Stimulated activated CD8-positive, alpha-beta memory T cell treated with anti-CD3 and anti-CD28 coated beads, Interleukin-4, amount 100 ng/mL, for 4 hours (primary cell): ENCODE results near the gene RREB1.

Source experiments
- DNase-seq, 2 donors: peaks; one replicate each; pipeline ENCODE4 v3.0.0-alpha.2; 2020; ENCODE audit warnings: low read depth in 2 of 2, low spot score in 1 of 2

The RREB1 gene

DNA sequence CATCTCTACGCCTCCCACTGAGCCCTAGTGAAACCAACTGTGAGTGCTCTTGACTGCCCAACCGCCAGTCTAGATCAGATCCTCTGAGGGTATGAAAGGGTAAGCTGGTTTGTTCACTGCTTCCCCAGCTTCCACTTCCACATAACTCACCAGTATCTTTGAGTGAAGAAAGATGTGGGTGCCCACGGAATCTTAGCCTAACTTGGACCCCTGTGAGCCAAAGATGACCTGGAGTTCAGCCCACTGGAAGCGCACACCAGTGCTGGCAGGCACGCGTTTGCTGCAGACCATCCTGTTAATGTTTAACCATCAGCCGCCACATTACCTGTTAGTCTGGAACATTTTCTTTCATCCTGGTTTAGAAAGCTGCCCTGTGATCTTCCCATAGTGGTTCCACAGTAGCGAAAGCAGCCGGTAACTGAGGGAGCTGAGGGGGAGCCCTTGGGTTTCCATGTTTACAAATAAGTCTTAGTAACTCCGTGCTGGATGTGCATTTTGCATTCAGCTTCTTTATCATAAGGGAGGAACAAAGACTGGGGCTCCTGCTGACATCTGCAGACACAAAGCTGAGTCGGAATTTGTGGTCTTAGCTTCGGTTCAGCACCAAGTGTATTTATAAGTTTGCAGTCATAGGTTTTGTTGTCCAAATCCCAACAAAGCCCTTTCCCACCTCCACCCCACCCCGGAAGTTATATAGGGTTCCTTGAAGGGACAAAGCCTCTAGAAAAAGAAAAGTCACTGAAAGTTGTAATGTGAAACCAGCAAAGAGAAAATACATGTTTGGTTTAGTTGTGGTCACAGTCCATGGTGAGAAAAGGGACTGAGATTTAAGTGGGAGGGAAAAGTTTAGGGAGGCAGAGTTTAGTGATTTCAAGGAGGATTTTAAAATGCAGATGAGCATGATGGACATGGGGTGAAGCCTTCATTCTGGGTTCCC, 134.2 kb downstream of the RREB1 start:
- DNase-seq = no peak

DNA sequence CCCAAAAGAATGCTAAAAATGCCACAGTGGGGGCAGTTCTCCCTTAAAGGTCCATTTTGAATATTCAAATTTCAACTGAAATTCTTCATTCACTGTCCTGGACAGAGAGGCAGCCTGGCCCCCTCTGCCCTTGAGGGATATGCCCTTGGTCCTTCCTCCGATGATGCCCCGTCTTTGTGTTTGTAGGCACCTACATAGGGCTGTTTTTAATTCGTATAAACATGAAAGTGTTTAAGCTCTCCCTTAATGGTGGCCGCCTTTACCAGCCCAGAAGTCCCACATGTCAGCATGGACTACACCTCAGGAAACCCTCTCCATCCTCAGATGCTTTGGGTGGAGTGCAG, 135.0 kb downstream of the RREB1 start:
- no peak for DNase-seq

DNA sequence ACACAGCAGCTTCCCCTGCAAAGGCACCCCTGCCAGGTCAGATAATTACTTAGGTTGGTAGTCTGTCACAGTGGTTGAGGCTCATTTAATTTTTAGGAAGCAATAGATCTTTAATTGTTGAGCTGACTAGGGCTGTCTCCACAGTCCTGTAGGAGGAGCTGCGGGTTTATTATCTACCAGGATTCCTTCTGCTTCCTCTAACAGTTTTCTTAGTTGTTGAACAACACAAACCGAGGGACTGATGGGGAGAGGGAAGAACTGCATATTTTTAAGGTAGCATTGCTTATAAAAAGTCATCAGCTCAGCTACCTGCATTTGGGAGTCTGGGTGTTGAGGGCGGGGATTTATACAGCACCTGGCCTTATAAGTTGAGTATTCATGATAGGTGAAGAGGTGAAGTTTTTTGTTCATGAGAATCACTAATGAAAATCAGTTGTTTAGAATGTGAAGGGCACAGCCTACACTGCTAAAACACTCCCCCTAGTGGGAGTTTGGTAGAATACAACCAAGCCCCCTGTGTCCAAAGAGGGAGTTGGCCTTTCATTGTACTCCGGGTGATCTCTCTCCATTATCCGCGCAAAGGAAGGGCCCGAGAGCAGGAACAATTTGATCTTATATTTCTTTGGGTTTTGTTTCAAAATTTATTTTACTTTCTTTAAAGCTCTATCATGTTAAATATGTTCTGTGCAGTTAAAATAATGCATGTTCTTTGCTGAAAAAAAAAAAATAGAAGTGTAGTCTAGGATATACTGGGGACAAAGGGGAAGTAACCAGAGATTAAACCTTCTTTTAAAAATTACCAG, 135.6 kb downstream of the RREB1 start:
- DNase-seq = peak; percentile 6 to 15

DNA sequence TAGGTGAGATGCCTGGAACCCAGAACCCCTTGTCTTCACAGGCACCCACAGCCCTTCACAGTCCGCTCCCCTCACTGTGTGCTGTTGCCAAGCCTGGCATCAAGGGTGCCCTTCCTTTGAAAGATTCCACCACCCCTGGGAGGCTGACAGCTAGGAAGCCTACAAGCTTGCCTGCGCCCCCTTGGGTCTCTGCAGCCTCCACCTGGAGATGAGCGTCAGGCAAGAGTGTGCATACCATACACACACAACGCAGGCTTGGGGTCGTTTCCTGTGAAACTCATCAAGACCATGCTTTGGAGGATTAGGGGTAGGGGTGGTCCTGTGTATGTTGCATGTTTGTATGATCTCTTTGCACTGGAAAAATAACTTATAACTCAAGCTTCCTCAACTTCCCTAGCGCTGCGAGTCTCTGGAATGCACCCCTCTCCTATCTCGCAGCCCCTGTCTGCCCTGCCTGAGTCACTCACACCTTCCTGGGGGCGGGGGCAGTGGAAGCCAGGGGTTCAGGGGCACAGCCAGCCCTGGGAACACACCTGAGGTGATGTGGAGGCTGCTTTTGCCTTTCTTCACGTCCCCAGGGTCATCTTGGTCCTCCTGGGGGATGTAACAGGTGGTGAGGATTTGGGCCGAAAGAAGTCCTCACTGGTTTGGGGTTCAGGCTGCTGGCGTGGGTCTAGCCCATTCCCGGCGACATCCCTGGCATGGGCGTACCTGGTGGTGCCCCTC, 138.1 kb downstream of the RREB1 start:
- no peak for DNase-seq

DNA sequence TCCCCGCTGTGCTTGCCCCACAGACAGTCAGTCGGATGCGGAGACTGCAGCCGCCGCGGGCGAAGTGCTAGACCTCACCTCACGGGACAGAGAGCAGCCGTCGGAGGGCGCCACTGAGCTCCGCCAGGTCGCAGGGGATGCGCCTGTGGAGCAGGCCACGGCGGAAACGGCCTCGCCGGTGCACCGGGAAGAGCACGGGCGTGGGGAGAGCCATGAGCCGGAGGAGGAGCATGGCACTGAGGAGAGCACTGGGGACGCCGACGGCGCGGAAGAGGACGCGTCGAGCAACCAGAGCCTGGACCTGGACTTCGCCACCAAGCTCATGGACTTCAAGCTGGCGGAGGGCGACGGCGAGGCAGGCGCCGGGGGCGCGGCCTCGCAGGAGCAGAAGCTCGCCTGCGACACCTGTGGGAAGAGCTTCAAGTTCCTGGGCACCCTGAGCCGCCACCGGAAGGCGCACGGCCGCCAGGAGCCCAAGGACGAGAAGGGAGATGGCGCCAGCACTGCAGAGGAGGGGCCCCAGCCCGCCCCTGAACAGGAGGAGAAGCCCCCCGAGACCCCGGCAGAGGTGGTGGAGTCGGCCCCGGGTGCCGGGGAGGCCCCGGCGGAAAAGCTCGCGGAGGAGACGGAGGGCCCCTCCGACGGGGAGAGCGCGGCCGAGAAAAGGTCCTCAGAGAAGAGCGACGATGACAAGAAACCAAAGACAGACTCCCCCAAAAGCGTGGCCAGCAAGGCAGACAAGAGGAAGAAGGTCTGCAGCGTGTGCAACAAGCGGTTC, 138.8 kb downstream of the RREB1 start:
- DNase-seq = no peak

DNA sequence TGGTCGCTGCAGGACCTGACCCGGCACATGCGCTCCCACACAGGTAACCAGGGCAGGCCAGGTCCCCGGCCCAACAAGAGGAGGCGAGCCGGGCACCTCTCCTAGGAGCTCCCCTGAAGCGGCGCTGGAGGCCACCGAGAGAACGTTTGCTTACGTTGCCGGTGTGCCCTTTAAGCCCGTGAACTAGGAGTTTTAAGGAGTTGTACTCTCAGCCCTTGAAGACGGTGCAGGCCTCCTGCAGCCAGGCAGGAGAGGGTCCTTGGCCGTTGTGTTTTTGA, 139.4 kb downstream of the RREB1 start:
- DNase-seq = no peak

DNA sequence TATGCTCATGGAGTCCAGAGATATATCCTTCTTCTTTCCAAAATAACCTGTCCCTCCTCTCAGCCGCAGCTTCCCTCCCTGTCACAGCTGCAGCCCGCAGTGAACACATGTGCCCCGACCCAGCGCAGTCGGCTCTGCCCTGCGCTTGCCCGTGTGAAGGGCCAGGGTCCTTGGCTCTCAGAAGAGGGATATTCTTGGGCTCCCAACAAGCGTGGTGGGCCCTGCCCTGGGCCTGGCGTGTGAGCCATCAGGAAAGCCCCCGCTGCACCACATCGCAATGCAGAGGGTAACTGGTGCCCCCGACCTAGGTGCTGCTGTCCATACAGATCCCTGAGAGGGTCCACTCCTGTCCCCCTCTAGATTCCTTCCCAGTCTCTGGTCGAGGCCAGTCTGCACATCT, 140.1 kb downstream of the RREB1 start:
- DNase-seq = no peak

DNA sequence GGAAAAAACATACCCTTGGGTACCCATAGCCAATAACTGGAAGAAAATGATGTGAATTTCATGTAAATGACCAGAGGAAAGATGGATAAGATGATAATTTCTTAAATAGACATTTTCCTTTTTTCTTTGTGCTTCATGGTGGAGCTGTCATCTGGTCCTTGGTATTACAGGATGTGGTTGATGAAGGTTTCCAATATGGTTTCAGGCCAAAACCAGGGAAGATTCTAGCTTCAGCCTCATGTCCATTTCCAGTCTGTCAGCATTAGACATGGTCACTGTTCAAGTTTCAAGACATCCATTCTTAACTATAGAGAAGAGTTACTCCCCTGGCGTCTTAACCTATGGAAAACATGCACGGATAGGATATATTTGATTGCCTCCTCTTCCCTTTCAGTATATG, 141.6 kb downstream of the RREB1 start:
- DNase-seq = no peak

DNA sequence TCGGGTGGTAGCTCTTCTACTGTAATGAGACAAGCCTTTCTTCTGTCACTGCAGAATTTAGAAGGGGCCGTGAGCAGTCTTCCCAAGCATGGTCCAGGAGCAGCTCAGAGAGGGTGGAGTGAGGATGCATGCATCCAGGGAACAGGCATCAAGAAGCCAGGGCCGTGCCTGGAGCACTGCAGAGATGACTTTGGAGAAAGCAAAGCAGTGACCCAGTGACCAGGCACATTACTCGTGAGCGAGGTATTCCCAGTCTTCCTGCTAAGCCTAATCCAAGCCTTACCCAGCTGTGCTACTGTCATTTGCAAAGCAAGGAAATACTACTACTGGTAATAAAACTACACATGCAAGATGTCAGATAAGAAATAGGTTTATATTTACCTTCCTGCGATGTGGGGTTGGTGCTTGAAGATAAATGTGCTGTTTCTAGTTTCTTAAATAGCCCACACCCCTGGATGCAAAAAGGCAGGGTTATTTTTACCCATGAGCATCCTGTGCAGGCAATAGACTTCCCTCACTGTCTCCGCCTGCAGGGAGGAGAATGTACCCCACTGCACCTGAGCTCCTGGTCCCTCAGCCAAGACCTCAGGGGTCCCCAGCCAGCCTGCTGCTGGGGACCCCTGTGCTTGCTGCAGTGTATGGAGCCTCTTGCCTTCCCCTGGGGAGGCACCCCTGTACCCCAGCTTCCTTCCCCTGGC, 142.3 kb downstream of the RREB1 start:
- no peak for DNase-seq

DNA sequence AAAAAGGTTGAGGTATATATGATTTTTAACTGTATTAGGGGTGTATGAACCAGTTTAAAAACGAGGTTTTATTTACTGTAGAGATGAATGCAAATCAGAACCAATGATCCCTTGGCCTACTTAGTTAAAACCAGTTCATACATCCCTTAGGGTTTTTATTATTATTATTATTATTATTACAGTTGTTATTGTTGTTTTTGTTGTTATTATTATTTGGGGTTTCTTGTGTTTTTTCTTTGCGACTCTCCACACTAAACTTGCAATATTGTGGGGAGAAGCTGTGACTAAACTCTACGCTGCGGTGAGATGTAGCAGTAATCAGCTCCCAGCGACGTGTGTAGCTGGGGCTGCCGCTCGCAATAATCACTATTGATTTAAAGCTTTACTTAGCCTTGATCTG, 143.1 kb downstream of the RREB1 start:
- DNase-seq = no peak

DNA sequence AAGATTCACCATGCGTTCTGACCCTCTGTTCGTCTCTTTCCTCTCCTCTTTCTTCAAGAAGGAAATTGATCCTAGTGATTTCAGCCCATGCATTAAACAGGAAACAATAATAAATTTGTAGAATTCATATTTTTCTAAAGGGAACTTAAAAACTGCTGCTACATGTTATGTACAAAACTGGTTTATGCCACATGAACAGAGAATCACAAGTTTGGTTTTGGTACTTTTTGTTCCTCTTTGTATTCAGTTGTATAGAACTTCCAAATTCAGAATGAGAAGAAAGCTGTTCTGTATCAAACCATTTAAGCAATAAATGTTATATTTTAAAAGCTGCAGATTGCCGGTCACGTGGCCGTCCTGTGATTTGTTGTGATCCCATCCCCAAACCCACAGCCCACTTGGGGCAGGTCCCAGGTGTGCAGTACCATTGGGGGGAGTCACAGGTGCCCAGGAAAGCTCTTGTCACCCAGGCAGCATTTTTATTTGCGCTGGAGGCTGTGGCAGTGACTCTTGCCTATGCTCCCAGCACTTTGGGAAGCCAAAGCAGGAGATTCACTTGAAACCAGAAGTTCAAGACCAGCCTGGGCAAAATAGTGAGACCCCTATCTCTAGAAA, 144.0 kb downstream of the RREB1 start:
- DNase-seq = no peak

DNA sequence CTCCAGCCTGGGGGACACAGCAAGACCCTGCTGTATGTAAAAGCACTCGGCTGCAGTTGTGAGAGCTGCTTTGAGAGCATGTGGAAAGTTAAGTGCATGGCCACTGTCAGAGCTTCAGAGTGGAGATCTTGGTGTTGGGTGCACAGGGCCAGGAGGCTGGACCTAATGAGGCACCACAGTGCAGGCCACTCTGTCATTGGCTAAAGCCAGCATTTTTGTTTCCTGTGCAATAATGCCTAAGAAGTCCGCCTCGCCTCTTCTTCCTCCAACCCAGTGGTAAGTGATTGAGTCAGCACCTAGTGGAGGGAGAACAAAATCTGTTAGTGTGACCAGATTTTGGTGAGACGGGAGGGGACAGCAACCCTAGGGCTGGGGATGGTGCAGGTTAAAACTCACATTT, 144.6 kb downstream of the RREB1 start:
- DNase-seq = no peak

DNA sequence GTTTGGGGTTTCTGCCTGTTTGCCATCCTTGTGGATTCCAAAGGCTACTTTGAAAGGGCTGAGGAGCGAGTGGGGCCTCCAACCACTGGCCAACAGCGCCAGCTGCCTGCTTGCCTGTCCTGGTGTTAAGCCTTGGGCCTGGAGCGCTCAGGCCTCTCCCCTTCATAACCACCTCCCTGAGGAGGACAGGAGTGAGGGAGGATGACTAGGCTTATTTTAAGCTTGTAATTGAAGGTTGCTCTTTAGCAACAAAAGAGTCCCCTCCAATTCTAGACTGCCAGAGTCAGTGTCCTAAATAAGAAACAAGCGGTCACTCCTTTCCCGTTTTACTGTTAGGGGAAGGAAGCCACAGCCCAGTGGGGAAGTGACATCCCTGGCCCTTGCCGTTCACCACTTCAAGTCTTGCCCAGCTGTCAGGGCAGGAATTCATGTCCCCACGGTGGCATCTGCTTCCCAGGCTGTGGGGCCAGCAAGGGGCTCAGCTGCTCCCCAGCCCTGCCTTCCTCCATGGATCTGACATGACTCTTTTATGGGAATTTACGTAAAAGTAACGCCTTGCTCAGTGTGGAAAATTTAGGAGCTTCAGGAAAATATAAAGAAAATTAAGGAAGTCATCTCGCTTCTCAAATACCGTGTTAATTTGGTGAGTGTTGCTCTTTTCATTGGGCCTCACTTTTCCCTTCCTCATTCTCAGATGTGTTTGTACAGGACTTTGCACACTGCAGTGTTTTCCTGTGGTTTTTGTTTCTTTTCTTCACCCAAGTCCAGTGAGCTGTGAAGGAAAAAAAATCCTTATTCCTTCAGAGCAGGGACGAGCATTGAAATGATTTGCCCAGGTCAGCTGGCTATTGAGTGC, 147.4 kb downstream of the RREB1 start:
- DNase-seq = no peak

DNA sequence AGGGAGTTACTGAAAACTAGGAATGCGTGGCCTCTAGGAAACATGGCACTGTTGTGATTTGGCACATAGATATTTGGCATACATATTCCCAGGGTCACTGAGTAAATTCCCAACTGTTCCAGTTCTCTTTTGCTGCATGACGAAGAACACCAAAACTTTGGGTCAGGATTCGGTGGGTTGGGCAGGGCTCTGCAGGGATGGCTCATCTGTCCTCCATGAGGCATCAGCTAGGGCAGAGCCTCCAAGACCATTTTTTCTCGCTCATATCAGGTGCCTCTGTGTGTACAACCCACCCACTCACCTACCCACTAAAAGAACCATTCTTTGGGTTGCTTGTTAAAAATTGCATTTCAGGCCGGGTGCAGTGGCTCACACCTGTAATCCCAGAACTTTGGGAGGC, 148.2 kb downstream of the RREB1 start:
- DNase-seq = no peak

DNA sequence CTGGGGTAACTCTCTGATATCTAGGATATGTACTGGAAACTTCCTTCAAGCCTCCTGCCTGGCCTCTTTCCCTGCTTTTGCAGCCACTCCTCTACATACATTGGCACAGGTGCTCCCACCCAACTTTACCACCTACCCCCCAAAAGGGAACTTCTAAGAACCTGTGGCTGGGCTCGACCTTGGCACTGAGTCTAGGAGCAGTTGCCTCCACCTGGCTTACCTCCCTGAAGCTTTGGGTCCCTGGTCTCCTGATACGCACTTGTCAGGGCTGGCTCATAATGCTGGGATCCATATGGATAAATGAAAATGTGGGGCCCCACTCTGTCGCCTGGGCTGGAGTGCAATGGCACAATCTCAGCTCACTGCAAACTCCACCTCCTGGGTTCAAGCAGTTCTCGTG, 149.0 kb downstream of the RREB1 start:
- DNase-seq = no peak

DNA sequence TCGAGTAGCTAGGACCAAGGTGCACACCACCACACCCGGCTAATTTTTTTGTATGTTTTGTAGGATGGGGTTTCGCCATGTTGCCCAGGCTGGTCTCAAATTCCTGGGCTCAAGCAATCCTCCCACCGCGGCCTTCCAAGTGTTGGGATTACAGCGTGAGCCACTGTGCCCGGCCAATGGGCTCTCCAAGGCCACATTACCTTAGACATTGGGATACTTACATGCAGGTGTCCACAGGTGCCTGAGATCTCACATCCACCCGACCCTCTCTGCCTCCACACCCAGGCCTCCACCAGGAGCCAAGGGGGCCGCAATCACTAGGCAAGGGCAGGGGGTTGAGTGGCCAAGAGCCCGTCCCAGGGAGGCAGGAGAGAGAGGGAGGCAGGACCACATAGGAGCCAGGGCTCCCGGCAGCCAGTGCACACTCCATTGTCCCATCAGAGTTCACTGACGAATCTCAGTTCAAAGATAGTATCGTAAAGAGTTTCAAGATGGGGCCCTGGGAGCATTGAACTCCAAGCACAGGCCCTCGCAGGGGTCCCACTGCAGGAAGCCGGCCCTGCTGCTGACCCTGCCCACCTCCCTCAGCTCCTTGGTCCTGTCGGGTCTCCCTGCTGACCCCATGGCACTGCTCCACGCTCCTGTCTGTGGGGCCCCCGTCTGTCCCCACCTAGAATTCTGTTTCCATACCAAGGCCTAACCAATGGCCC, 149.9 kb downstream of the RREB1 start:
- no peak for DNase-seq

DNA sequence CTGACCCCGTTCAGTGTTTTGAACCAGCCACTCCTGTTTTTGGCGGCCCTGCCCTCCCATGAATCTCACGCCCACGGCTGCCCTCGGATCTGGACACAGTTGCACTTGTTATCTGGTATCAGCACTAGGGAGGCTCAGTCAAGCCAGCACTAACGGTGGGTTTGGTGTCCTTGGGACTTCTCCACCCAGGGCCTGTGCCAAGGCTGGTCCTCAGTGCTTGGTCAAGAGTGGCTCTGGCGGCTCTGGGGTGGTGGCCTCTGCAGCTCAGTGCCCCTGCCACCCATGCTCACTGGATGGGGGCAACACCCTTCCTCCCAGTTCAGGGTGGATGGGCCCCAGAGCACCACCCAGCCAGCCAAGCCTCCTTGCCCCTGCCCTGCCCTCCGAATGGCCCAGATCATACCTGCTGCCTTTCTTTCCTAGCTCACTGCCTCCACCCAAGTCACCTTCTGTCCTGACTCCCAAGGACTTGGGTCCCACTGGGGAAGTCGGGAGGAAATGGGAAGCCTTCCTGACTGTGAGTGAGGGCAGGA, 150.5 kb downstream of the RREB1 start:
- no peak for DNase-seq

DNA sequence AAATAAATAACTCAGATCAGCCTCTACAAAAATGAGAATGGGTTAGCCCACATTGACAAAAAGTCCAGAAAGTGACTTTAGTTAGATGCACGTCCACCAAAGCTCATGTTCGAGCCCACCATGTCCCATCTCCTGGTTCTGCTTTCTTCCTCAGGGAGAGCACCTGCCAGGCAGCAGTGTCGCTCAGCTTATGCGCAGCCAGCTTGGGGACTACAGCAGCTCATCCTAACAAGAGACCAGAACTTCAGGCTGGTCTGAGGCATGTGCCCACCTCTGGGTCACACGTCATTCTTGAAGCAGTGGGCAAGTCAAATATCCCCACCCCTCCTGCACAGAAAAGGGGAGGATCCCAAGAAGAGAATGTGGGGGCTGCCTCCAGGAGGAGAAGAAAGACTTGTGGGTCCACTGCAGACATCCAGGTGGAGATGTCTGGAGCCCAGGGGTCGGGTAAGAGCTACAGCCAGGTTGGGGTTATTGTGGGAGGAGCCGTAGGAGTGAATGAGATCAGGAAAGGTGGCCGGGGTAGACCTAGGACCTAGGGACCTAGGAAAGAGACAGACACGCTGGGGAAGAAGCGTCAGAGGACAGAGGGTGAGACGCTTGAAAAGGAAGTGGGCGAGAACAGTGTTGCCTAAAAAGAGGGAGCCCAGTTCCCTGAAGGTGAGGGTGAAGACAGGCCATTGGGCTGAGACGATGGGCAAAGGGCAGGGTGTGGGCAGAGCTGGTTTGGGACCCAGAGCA, 152.7 kb downstream of the RREB1 start:
- no peak for DNase-seq
